ENCODE results near the gene HS3ST3A1.
"Not testable (repeated sequence)": the region's sequence is repeated elsewhere in the genome, so short reads cannot be mapped to it uniquely, and the experiment has no call there.

HS3ST3A1 gene

DNA sequence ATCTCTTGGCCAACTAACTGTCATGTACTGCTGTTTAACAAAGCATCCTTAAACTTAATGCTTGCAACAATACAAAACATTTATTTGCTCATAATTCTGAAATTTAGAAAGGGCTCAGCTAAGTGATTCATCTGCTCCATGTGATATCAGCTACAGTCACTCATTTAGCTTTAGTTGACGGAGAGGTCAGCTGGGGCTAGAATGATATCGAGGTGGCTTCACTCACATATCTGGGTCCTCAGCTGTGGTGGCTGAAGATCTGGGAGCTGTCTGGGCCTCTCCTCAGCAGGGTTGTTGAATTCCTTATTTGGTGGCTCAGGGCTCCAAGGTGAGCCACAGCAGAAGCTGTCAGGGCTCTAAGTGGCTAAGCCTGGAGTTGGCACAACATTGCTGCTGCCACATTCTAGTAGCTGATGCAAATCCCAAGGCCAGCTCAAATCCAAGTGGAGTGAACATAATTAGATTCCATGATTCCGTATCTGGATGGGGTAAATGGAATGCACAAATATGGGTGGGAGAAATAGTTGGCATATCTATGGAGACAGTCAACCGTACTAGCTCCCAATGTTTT is 62.8 kb downstream of the HS3ST3A1 start:
- DNase-seq (ENCODE audit: low read depth, low spot score) = no peak

DNA sequence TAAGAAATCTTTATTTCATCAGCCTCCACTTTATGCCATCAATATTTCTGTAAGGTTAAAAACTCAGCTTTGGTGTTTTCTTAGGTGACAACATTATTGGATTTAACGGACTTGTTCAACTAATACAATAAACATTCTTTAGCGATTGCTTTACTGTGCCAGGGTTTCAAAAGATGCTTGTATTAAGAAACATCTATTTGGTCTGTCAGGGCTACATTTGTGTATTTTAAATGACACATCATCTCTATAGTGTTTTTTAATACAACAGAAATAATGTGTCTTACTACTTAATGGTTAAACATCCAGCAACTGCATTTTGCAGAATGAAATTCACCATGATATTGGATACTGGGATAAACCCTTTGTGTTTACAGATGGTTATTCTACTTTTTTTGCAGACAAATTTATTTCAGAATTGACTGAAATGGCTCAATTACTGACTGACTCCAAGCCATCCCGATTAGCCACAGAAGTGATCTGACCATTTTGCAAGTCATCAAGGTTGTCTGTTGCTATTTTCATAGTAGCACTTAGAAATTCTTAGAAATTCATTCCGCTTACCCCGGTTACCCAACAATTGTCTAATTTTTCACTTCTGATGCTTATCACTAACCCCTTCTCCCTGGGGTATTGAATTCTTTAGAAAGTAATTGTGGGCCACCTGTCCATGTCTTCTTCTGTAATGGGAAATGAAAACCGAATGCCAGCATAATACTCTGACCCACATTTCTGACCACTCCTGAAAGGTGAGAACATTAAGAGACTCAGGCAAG is 63.7 kb downstream of the HS3ST3A1 start:
- DNase-seq (ENCODE audit: low read depth, low spot score) = no peak

DNA sequence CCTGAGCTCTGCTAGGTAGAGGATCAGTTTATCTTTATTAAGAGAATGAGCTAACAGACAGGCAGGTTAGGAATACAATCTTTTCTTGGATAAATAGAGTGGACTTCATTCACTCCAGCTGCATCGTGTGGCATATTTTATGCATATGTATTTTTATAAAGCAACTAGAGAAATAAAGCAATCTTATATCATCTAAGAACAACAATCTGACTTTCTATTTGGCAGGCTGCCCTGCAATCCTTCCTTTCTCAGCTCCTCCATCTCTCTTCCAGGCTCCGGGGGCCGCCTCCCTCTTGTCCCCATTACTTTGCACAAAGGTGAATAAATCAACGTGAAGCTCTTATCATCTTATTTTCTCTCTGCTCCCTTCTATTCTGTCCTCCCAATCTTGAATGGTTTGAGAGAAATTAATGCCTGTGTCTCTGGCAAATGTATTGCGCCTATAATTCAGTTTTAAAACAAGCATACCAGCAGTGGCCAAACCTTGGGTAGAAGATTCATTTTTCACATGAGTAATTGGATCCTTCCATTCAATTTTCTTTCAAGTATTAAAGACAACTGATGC is 64.5 kb downstream of the HS3ST3A1 start:
- no peak for DNase-seq (ENCODE audit: low read depth, low spot score)

DNA sequence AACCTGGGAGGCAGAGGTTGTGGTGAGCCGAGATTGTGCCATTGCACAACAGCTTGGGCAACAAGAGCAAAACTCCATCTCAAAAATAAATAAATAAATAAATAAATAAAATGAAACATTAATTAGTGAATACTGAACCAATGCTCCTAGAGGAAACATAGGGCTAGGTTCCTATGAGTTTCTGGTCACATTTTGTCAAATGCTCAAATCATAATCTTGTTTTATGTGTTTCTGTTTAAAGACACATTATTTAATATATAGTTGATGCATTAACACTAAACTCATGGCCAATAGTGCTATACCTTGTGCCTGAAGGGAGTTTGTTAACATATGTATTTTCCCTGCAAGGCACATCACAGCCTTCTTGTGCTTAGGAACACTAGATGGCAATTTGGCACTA is 66.8 kb downstream of the HS3ST3A1 start:
- DNase-seq (ENCODE audit: low read depth, low spot score) = no peak

DNA sequence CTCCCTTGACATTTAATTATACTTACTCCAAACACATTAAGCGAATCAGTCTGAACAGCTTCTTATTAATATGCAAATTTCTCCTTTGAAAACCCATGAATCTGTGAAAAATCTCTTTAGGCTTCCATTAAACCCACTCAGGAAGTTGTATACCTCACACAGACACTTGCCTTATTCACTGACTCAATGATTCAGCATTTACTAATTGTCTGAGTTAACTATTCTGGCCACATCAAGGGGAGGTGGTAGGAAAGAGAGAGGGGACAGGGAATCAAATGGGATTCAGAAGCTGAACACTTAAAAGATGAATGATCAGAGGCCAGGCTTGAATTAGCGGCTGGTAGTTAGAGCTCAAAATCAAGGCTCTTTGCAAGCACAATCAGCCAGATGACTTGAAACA is 70.0 kb downstream of the HS3ST3A1 start:
- no peak for DNase-seq (ENCODE audit: low read depth, low spot score)

DNA sequence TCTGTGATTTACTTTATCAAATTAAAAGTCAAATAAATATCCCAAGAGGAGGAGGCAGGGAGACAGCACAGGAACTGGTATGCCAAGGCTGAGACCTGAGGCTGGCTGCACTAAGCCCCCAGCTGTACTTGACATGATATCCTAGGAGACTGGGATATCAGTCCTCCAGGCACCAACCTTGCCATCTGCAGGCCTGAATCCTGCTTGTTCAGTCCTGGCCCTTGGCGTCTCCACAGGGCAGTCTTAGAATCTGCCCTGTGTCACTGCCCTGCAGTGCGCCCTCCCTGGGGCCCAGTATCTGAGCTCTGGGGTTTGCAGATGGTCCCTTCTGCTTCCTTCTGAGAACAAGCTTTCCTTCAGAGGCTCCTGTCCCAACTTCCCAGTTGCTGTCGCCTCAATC is 75.9 kb downstream of the HS3ST3A1 start:
- DNase-seq (ENCODE audit: low read depth, low spot score) = no peak

DNA sequence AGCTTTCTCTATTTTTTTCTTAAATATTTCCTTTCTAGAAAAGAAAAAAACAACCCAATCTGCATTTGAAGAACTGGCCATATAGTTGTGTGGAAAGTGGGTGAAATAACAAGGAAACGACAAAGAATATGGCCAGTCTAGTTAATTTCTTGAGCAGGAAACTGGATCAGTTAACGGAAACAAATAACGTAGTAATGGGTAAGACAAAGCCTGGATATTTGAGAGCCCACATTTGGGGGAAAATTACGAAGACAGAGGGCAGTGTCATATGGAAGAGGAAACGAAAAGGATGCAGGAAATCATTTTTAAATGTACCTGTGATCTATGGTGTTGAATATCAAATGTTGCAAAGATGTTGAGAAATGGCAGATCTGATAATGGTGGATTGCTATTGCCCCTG is 78.6 kb downstream of the HS3ST3A1 start:
- DNase-seq (ENCODE audit: low read depth, low spot score) = no peak

DNA sequence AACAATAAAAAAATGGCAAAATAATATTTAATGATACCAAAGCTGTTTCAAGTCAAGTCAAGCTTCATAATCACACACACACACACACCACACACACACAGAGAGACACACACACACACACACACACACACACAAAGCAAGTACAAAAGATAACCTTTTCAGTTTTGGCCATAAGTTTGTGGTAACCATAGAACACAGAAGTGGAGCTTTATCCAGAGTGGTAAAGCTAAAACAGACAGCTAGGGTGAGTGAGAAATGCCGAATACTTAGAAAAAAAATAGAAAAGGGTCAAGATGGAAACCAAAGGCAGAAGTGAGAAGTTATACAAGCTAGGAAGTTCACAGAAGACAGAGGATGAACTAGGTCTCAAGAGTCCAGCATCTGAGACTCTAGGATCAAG is 79.0 kb downstream of the HS3ST3A1 start:
- no peak for DNase-seq (ENCODE audit: low read depth, low spot score)

DNA sequence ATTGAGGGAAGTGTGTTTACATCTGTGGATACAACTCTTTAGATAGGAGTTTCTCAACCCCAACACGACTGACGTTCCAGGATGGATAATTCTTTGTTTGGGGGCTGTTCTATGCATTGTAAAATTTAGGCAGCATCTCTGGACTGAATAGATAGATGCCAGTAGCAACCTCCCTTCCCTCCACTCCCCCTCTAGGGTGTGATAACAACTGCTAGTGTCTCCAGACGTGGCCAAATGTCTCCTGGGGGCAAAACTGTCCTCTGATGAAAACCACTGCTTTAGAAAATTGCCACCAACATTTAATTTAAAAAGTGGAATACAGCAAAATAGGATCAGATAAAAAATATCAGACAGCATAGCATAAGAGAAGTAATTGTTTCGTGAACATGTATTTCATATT is 79.9 kb downstream of the HS3ST3A1 start:
- DNase-seq (ENCODE audit: low read depth, low spot score) = no peak

DNA sequence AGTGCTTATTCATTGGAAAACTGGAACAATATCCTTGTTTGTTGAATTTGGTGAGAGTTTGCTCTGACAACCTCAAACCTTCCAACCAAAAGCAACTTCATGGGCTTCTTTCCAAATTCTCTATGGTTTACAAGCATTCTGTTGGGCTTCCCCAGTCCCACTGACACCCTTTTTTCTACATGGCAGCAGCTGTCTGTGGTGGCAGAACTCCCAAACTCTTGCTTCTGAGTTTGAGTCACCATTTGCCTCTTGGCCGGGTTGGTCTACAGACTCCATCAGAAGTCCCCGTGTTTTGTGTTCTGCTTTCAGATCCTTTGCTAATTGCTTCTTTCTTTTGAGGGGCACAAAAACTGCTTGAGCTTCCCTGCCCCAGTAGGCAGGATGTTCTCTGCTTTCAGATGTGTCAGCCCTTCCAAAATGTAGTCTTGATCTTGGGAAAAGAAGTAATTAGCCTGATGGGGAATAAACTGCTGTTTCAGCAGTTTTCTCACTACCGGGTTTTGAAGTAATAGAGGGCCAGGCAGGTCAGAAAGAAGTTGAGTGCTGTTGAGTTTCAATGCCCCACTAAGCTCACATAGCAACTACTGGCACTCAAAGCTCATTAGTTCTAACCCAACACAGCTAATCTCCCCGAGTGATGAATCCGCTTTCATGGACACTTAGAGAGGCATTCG is 80.7 kb downstream of the HS3ST3A1 start:
- DNase-seq (ENCODE audit: low read depth, low spot score) = no peak

DNA sequence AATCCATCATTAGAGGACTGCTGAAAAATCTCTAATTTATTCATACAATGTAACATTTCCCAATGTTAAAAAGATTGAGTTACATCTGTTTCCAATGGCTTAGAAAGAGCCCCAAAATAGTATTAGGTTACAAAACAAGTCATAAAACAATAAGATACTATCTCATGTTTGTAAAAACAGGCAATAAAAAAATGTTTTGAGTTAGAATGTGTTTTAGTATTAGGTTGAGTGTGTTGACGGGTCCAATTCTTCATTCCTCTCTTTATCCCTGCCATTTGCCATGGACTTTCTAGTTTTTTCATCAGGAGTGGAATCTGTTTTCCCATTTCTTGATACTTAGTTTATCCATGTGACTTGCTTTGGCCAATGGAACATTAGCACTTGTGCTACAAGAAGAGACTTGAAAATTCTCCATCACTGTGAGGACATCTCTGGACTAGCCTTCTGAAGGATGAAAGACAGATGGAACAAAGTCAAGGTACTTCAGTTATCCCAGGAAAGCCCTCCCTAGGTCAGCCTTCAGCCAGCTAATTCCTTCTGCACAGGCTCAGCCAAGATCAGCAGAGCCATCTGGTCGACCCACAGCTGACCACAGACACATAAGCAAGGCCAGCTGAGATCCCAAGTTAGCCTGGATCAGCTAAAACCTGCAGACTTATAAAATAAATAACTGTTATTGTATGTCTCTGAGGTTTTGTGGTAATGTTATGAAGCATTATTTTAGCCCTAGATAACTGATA is 83.3 kb downstream of the HS3ST3A1 start:
- DNase-seq (ENCODE audit: low read depth, low spot score) = no peak

DNA sequence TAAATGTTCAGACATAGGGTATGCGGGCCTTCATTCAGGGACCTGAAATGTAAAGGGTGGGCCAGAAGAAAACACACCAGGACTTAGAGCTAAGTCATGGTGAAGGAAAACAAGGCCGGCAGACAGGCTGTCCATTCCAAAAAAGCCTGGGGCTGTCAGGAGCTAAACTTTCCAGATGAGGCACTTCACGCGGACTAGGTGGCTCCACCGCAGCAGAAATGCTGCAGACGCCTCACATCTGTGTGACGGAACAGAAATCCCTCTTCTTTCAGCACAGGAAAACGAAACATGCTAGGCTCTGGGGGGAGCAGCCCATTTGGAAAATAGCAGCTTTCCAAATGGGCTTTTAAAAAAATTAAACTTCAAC is 88.7 kb downstream of the HS3ST3A1 start:
- DNase-seq (ENCODE audit: low read depth, low spot score) = no peak

DNA sequence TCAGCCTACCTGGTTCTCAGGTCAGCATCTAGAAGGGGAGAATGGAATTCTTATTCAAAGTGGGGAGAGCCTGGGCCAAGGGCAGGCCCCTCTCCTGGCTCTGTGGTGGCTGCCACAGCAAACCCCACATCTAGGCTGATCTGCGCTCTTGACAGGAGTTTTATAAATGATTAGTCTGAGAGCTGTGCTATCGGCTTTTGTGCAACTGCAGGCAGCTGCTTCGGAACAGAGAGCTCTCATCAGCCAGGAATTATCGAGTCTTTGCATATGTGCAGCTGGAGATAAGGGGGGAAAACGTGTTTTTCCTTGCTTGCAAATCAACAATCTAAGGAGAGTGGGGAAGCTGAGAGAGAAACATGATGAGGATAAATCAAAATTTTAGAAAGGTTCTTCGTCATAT is 91.7 kb downstream of the HS3ST3A1 start:
- no peak for DNase-seq (ENCODE audit: low read depth, low spot score)

DNA sequence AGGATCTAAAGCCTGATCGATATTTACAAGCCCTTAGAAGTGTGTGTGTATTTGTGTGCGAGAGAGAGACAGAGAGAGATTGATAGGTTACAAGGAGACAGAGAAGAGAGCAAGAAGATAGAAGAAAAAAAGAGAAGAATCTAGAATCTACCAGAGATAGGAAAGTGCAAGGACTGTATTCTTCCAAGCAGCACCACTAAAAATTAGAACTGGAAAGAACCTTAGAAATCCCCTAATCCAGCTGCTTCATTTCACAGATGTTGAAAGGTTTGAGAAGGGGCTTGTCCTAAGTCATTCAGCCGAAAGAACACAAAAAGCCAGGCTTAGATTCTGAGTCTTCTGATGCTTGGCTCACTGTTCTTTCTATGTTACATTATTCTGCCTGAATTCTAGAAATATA is 92.2 kb downstream of the HS3ST3A1 start:
- DNase-seq (ENCODE audit: low read depth, low spot score) = no peak

DNA sequence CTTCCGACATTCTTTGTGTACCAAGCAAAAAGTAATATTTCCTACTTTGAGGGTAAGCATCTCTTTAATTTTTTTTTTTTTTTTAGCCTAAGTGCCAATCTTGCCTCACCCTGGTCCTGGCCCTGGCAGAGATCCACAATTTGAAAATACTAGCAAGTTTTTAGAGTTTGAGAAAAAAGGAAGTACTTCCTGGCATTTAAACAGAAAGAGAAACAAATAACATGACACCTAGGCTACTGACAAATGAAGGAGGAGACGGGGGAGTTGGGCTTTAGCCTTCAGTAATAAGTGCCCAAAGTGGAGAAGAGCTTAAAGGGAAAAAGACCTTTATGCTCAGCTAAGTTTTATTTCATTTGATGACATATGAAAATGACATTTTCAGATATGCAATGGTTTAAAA is 92.8 kb downstream of the HS3ST3A1 start:
- DNase-seq (ENCODE audit: low read depth, low spot score) = no peak

DNA sequence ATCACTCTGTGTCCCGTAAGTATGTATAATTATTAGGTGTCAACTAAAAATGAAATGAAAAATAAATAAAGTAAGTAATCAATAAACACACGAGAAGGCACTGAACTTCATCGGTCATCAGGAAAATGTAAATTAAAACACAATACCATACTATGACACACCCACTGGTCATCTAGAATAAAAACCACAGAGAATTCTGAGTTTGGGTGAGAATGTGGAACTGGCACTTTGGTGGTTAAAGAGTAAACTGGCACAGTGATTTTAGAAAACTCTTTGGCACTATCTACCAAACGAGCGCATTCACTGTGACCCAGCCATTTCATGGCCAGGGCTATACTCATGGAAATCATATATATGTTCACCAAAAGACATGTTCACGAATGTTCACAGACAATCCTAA is 98.2 kb downstream of the HS3ST3A1 start:
- DNase-seq (ENCODE audit: low read depth, low spot score) = no peak

DNA sequence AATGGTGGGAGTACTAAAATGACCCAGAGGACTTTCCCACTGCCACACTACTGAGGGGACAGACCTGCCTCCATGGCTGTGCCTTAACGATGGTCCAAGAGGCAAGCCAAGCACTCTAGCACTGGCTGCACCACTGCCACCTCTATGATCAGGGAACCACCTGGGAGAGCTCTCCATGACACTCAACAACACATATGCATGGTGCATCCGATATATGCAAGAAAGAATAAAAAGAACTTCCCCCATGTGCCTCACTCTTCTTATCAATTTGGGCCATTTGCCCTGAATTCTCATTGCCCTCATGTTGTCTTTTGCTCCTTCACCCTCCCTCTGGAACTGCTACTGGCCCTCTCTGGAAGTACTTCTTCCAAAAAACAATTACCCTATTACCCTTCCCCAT is 99.5 kb downstream of the HS3ST3A1 start:
- DNase-seq (ENCODE audit: low read depth, low spot score) = no peak

DNA sequence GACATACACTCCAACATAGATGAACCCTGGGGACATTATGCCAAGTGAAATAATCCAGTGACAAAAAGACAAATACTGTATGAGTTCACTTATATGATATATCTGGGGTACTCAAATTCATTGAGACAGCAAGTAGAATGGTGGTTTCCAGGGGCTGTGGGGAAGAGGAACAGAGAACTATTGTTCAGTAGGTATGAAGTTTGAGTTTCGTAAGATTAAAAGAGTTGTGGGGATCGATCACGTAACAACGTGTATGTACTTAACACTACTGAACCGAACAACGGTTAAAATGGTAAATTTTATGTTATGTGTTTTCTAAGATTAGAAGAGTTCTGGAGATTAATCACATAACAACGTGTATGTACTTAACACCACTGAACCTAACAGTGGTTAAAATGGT is 100.8 kb downstream of the HS3ST3A1 start:
- no peak for DNase-seq (ENCODE audit: low read depth, low spot score)

DNA sequence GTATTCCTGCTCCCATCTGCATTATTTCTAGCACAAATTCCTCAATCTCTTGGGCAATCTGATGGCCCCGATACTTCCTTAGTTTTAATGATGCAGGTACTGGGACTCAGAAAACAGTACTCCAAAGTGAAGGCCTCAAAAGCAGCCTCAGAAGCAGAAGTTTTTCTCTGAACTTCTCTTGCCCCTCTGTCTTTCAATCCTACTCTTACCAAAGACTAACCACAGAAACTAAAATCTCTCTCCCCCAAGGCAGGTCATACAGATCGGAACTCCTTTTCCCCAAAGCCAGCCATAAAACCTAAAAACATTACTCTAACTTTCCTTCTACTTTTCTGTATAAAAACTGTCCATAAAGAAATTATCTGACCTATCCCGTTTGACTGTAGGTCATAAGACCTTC is 103.5 kb downstream of the HS3ST3A1 start:
- no peak for DNase-seq (ENCODE audit: low read depth, low spot score)

DNA sequence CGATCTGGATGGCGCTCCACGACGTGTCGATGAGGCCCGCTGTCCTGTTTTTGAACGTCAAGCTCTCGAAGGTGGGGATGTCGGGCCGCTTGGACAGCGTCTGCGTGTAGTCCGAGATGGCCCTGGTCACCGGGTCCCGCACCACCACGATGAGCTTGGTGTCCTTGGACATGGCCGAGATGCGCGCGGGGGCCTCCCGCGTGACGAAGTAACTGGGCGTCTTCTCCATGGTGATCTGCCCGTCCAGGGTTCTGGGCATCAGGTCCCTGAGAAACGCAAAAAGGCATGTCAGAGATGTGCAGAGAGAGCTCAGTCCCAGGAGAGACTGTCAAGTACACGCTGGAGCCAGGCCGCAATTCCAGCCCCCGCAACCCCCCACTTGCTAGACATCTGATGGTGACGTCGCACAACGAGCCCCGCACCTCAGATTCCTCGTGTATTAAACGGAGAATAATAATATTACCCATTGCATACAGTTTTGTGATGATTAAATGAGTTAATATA is 105.1 kb downstream of the HS3ST3A1 start:
- not testable (repeated sequence) for DNase-seq (ENCODE audit: low read depth, low spot score)

DNA sequence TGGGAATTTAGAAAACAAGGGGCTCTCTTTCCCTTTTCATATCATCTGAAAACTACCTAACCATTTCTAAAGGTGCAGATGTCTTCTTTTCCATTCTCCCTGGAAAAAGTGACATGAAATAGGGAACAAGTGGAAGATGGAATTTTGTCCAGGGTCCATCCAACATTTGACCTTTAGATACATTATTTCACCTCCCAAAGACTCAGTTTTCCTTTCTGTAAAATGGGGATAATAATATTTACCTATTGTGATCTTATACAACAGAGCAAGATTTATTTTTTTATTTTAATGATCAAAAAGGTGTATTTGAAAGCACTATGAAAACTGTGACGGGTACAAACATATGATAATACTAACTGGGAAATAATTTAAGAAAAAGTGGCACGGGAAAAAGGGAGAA is 106.3 kb downstream of the HS3ST3A1 start:
- DNase-seq (ENCODE audit: low read depth, low spot score) = no peak

DNA sequence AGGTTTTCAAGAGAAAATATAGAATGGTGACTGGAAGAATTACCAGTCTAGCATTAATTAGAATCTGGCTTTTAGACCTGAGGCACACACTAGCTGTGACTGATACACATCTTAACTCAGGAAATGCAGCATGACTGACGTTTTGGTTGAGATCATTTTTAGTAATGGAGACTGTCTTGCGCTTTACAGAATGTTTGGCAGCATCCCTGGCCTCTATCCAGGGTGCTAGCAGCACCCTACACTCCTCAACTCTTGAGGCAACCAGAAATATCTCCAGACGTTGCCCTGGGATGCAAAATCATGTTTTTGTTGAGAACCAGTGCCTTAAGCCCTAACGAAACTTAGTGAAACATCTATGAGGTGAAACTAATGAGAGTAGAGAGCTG is 109.0 kb downstream of the HS3ST3A1 start:
- no peak for DNase-seq (ENCODE audit: low read depth, low spot score)

Data from smooth muscle cell of the brain vasculature (primary cell).